Common myeloid progenitor, CD34-positive (primary cell): ENCODE data around the gene PDIA4.
A peak's percentile ranks its signal among the peaks of the same experiment; 100 is the strongest.

ENCODE experiments used
- CTCF ChIA-PET: fragments of 350-600 bp; sonication (Branson Sonifier 250); formaldehyde crosslinking; loops from one replicate; lab custom pipeline; 2021; ENCODE audit warnings: antibody characterized with exemption; lab: Charles Lee
- POLR2A ChIA-PET: fragments of 350-600 bp; sonication (Branson Sonifier 250); formaldehyde crosslinking; loops from one replicate; lab custom pipeline; 2021; ENCODE audit warnings: antibody characterized with exemption; lab: Charles Lee
- DNase-seq, 3 donors: peaks; one replicate each; pipeline versions ENCODE4 v3.0.0 to v3.0.0-alpha.2; 2013
- H3K27ac ChIP-seq, 2 experiments: 1 replicate in 1 of 2; 2 replicates in 1 of 2; pipeline ENCODE4 v1.7.0; 2013; ENCODE audit warnings: inconsistent platforms in 2 of 2, low read length in 2 of 2, mild to moderate bottlenecking in 2 of 2, low read depth in 1 of 2, moderate library complexity in 1 of 2; ENCODE audit not compliant: severe bottlenecking in 2 of 2, insufficient read depth in 1 of 2, poor library complexity in 1 of 2
- H3K27me3 ChIP-seq, 5 experiments: replicated peaks in 2 of 5; 1 replicate in 3 of 5; 2 replicates in 2 of 5; pipeline versions ENCODE4 v1.6.1 to v1.7.0; 2013; ENCODE audit warnings: low read length in 4 of 5, mild to moderate bottlenecking in 2 of 5, moderate library complexity in 2 of 5, inconsistent platforms in 1 of 5; ENCODE audit not compliant: insufficient read depth in 5 of 5, control insufficient read depth in 4 of 5
- H3K36me3 ChIP-seq, 4 experiments: 1 replicate in 2 of 4; 2 replicates in 2 of 4; pipeline versions ENCODE4 v1.6.1 to v1.7.0; 2013; ENCODE audit warnings: low read length in 3 of 4, control low read depth in 1 of 4, mild to moderate bottlenecking in 1 of 4; ENCODE audit not compliant: control insufficient read depth in 4 of 4, insufficient read depth in 4 of 4
- H3K4me1 ChIP-seq, 4 experiments: 1 replicate in 3 of 4; 2 replicates in 1 of 4; pipeline versions ENCODE4 v1.6.1 to v1.7.1; 2013; ENCODE audit warnings: low read length in 3 of 4, mild to moderate bottlenecking in 3 of 4, control low read depth in 1 of 4, inconsistent platforms in 1 of 4, moderate library complexity in 1 of 4; ENCODE audit not compliant: control insufficient read depth in 4 of 4, insufficient read depth in 4 of 4; ENCODE audit errors: control extremely low read depth in 1 of 4
- H3K4me3 ChIP-seq, 7 experiments: 1 replicate in 4 of 7; 2 replicates in 3 of 7; pipeline versions ENCODE4 v1.5.1 to v1.7.0; 2013; ENCODE audit warnings: mild to moderate bottlenecking in 7 of 7, low read length in 6 of 7, moderate library complexity in 6 of 7, inconsistent platforms in 2 of 7, low read depth in 2 of 7, control low read depth in 1 of 7; ENCODE audit not compliant: insufficient read depth in 4 of 7, control insufficient read depth in 1 of 7; ENCODE audit errors: extremely low read depth in 1 of 7
- H3K9me3 ChIP-seq, 5 experiments: 1 replicate in 4 of 5; 2 replicates in 1 of 5; pipeline versions ENCODE4 v1.6.1 to v1.7.1; 2013; ENCODE audit warnings: low read length in 4 of 5, mild to moderate bottlenecking in 2 of 5, inconsistent platforms in 1 of 5, low read depth in 1 of 5, moderate library complexity in 1 of 5; ENCODE audit not compliant: control insufficient read depth in 4 of 5, insufficient read depth in 2 of 5; ENCODE audit errors: control extremely low read depth in 1 of 5
- WGBS: methylation state at CpG from one replicate; pipeline ENCODE4 v1.1.5; 2013; ENCODE audit not compliant: insufficient coverage; 5-methylcytosine and 5-hydroxymethylcytosine counted together

The PDIA4 gene

DNA sequence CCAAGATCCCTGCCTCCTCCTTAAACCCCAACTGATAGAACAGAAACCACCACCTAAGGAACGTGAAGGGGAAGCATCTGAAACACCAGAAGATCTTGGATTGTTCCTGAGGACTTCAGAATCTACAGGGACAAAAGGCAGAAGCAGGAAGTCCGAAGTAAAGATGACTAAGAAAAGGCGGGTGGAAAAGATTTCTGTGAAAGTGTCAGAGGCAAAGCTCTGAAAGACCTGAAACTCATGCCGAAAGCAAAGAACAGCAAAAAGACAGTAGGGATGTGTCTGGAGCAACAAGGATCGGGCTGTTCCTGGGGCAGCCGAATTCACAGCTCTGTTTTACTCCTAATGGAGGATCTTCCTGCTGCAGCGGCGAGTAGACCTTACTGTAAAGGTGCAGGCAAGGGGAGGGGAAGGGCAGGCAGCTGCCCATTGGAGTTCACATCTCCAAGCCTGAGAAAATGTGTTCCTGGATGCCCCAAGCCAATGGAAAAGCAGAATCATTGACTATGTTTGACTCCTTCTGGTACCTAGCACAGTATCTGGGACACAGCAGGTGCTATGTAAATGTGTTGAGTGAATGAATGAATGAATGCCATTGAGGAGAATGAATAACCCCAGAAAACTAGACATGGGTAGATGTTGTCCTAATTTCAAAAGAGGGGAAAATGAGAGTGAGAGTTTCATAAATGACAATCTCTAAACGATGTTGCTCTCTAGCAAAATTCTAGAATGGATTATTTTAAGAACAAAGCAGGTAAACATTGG lies 40.4 kb downstream of the PDIA4 start:
- Histone ChIP-seq H3K4me1 (peaks cover 5 to 34% (median 17%) of the 10 kb centered on the region in 4 experiments), H3K27me3 (no peaks in the 10 kb centered on the region), H3K4me3 (peak overlapping the region; percentile 76 to 99 (median 91)), H3K36me3 (no peaks in the 10 kb centered on the region), H3K9me3 (no peaks in the 10 kb centered on the region), H3K27ac (peak overlapping the region; percentile 95 to 99)
- CTCF ChIA-PET, result interaction anchor here (0.8 to 2.1 kb wide), 5 partner anchors 12 to 47 kb away, joined by 3 to 10 read pairs (median 6); no protein-coding TSS in a partner anchor
- WGBS, result 7% methylated on average over 8 of the region's 9 CpGs
- POLR2A ChIA-PET, result interaction anchor here (0.6 kb wide), 1 partner anchor 17 kb away, joined by 3 read pairs; no protein-coding TSS in a partner anchor
- no peak for DNase-seq

DNA sequence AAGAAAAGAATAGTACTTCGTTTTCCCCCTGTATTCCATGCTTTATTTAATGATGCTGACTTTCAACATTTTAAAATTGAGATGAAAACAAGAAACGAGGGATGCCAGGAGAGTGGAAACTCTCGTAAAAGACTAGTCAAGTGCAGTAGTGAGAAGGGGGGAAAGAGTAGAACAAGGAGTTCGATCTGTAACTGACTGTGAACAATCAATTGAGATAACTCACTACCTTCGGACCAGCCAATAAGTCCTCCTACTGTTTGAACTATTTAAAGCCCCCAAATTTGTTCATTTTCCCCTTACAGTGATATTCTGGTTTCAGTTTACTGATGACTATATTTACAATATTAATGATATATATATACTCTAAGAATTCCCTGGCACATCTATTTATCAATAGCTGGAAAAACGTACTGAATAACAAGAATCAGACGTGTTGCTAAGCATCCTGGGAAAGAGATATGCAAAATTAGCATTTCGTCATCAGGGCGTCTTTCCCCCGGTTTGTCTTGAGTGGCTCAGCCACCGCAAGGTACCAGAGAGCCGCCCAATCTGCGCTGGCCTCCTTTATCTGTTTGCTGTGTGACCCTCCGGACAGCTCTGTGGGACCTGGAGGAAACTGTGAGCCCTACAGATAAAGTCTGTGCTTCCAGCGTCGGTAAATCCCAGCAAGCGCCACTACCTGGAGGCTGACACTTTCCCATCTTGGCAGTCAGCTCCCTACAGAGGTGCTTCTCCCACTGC lies 41.1 kb downstream of the PDIA4 start:
- POLR2A ChIA-PET, result no interaction called here
- Histone ChIP-seq H3K4me3 (peak overlapping the region; percentile 76 to 99 (median 91)), H3K36me3 (no peaks in the 10 kb centered on the region), H3K27ac (peak overlapping the region; percentile 95 to 99), H3K4me1 (peaks cover 5 to 40% (median 21%) of the 10 kb centered on the region in 4 experiments), H3K9me3 (no peaks in the 10 kb centered on the region), H3K27me3 (no peaks in the 10 kb centered on the region)
- WGBS, result 0% methylated on average over 13 of the region's 17 CpGs
- CTCF ChIA-PET, result interaction anchor here (0.8 to 2.1 kb wide), 4 partner anchors 13 to 46 kb away, joined by 3 to 10 read pairs (median 5); no protein-coding TSS in a partner anchor
- DNase-seq, result peak; percentile 91 to 96 (median 95)

DNA sequence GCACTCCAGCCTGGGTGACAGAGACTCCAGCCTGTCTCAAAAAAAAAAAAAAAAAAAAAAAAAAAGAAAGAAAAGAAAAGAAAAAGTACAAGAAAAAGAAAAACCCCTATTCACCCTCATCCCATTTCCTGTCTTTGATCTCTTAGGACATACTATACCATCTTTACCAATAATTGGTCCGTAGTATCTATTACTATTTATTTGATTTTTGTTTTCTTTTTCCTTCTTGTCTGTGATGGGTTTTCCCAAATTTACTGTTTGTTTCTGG lies 41.6 kb downstream of the PDIA4 start:
- Histone ChIP-seq H3K9me3 (no peaks in the 10 kb centered on the region), H3K27me3 (no peaks in the 10 kb centered on the region), H3K4me3 (peak overlapping the region in 6 of 7 experiments; percentile 15 to 99 (median 86)), H3K36me3 (no peaks in the 10 kb centered on the region), H3K4me1 (peaks cover 5 to 40% (median 21%) of the 10 kb centered on the region in 4 experiments), H3K27ac (peak overlapping the region in 1 of 2 experiments; percentile 99)
- no CpG with 5 or more reads among the region's 1 CpG for WGBS
- no peak for DNase-seq
- ChIA-PET CTCF (interaction anchor here (1.9 to 2.1 kb wide), 2 partner anchors 14 to 19 kb away, joined by 6 to 10 read pairs; no protein-coding TSS in a partner anchor), POLR2A (no interaction called here)

DNA sequence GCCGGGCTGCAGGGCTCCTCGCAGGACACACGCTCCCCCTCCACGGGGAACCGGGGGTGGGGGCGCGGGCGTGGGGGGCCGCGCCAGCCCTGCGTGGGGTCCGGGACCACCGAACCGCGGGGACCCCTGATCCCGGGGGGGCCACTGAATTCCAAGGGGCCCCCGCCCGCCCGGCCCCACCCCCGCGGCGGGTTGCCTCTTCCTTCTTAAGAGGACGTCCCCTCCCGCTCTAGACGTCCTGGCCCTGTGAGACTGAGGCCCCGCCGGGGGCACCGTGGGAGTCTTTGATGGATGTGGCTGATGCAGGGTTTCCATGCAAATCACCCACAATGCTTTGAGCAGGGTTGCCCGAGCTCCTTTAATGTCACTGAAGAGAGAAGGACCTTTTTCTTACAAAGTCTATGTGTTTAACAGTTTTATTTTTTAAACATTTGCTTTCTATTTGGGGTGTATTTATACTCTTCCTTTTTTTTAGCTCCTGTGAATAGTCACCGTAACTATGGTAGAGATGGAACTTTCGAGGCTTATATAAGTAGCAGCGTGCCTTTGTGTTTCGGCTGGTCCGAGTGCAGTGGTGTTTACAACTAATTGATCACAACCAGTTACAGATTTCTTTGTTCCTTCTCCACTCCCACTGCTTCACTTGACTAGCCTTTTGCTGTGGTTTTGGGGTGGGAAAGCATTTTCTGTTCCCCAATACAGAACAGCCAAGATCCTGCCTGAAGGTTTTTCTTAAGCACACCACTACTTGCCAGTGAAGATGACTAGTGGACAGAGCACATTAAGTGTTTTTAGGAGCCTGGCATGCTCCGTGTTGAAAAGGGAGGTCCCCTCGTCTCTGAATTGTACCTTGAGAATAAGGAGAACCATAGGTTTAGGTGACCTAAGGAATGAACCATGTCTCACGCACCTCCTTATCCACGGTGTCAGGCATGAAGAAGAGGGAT lies 44.8 kb downstream of the PDIA4 start:
- Histone ChIP-seq H3K4me1 (peaks cover 5 to 36% (median 20%) of the 10 kb centered on the region in 4 experiments), H3K27me3 (no peaks in the 10 kb centered on the region), H3K4me3 (peak overlapping the region; percentile 37 to 98 (median 85)), H3K27ac (peak overlapping the region; percentile 85 to 90), H3K9me3 (no peaks in the 10 kb centered on the region), H3K36me3 (no peaks in the 10 kb centered on the region)
- ChIA-PET CTCF (interaction anchor here (0.6 to 3.9 kb wide), 5 partner anchors 14 to 42 kb away, joined by 3 to 24 read pairs (median 4); no protein-coding TSS in a partner anchor), POLR2A (interaction anchor here (1.2 to 1.9 kb wide), 2 partner anchors 11 to 42 kb away, joined by 3 to 6 read pairs; no protein-coding TSS in a partner anchor)
- 0% methylated on average over 21 of the region's 38 CpGs for WGBS
- peak; percentile 90 to 92 (median 92) for DNase-seq

DNA sequence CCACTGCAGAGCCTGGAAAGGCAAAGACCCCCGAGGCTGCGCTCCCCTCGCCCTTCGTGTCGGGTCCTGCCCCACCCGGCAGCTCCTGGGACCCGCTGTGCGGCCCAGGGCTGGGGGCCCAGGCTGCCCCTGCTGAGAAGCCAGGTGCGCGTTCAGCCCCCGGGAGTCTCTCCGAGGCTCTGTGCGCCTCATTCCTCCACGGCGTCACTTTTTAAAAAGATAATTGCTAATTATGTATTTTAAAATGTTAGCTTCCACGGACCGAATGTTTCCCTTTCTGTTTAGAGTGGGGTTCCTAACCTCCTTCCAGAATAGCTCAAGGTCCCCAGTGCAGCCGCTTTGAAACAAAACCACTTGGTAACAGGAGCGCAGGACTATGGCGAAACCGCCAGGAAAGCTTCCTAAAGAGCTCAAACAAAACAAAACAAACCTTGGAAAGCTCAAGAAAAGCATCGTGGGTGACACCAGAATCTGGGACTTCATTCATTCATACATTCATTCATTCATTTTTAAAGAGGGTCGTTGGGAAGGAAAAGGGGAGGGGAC lies 45.6 kb downstream of the PDIA4 start:
- H3K36me3 ChIP-seq, result no peaks in the 10 kb centered on the region
- no peak overlapping the region for H3K27ac ChIP-seq
- DNase-seq, result peak in 2 of 3 donors; percentile 52 to 54
- no peaks in the 10 kb centered on the region for H3K9me3 ChIP-seq
- POLR2A ChIA-PET, result interaction anchor here (1.9 kb wide), 1 partner anchor 10 kb away, joined by 6 read pairs; no protein-coding TSS in a partner anchor
- 1% methylated on average over 10 of the region's 23 CpGs for WGBS
- CTCF ChIA-PET, result interaction anchor here (1.0 to 3.9 kb wide), 4 partner anchors 14 to 41 kb away, joined by 3 to 24 read pairs (median 5); no protein-coding TSS in a partner anchor
- H3K27me3 ChIP-seq, result no peaks in the 10 kb centered on the region
- H3K4me3 ChIP-seq, result peak overlapping the region; percentile 37 to 98 (median 85)
- peaks cover 2 to 29% (median 17%) of the 10 kb centered on the region in 4 experiments for H3K4me1 ChIP-seq

DNA sequence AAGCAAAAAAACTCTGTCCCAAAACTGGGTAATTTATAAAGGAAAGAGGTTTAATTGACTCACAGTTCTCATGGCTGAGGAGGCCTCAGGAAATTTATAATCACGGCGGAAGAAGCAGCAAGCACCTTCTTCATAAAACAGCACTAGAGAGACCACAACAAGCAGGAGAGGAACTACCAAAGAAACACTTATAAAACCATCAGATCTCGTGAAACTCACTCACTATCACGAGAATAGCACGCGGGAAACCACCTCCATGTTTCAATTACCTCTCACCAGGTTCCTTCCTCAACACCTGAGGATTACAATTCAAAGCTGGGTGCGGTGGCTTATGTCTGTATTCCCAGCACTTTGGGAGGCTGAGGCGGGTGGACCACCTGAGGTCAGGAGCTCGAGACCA lies 48.5 kb downstream of the PDIA4 start:
- Histone ChIP-seq H3K4me1 (peaks cover 2 to 18% (median 14%) of the 10 kb centered on the region in 4 experiments), H3K36me3 (no peaks in the 10 kb centered on the region), H3K27ac (no peak overlapping the region), H3K4me3 (no peak overlapping the region), H3K27me3 (no peaks in the 10 kb centered on the region), H3K9me3 (no peaks in the 10 kb centered on the region)
- WGBS, result 57% methylated on average over 6 of the region's 9 CpGs
- ChIA-PET CTCF (interaction anchor here (1.3 kb wide), 1 partner anchor 9 kb away, joined by 4 read pairs; no protein-coding TSS in a partner anchor), POLR2A (no interaction called here)
- peak in 1 of 3 donors; percentile 38 for DNase-seq
